Stimulated activated naive CD8-positive, alpha-beta T cell treated with anti-CD3 and anti-CD28 coated beads, Interleukin-15, Interleukin-2, amounts not matched to agents 100 U/mL and 50 U/mL, for 24 hours (primary cell): ENCODE data around the gene PCSK5.

Experiments used
- ATAC-seq: fragments of 150-1000 bp; cut with Tn5 transposase; one replicate; pipeline ENCODE4 v1.10.0; 2021
- DNase-seq: peaks from one replicate; pipeline ENCODE4 v3.0.0; 2021

Gene PCSK5

GRCh38 chr9:76082057-76082456 is 191.6 kb downstream of the PCSK5 start:
- DNase-seq (no peak), ATAC-seq (no peak)

GRCh38 chr9:76085596-76085995 is 195.1 kb downstream of the PCSK5 start:
- no peak for DNase-seq

GRCh38 chr9:76086539-76086938 is 196.1 kb downstream of the PCSK5 start:
- no peak for DNase-seq
- no peak for ATAC-seq

More at GRCh38 chr9:76085596-76085995, 195.1 kb downstream of the PCSK5 start:
- no peak for ATAC-seq

- DNase-seq (no peak), ATAC-seq (no peak)
Observed at GRCh38 chr9:76087976-76088375, 197.5 kb downstream of the PCSK5 start.

- no peak for DNase-seq
- ATAC-seq, result no peak
Observed at GRCh38 chr9:76090330-76090729, 199.9 kb downstream of the PCSK5 start.

GRCh38 chr9:76090909-76091308 is 200.4 kb downstream of the PCSK5 start:
- no peak for DNase-seq
- ATAC-seq, result no peak

- no peak for ATAC-seq
- DNase-seq, result no peak
Observed at GRCh38 chr9:76092572-76092971, 202.1 kb downstream of the PCSK5 start.

GRCh38 chr9:76095585-76095984 is 205.1 kb downstream of the PCSK5 start:
- ATAC-seq (no peak), DNase-seq (no peak)

- DNase-seq (no peak), ATAC-seq (no peak)
Observed at GRCh38 chr9:76099516-76099915, 209.0 kb downstream of the PCSK5 start.

- no peak for ATAC-seq
Observed at GRCh38 chr9:76101075-76101474, 210.6 kb downstream of the PCSK5 start.

GRCh38 chr9:76101491-76101890 is 211.0 kb downstream of the PCSK5 start:
- DNase-seq (no peak), ATAC-seq (no peak)

More at GRCh38 chr9:76101075-76101474, 210.6 kb downstream of the PCSK5 start:
- no peak for DNase-seq

GRCh38 chr9:76101947-76102346 is 211.5 kb downstream of the PCSK5 start:
- DNase-seq (no peak), ATAC-seq (no peak)

- DNase-seq (no peak), ATAC-seq (no peak)
Observed at GRCh38 chr9:76103531-76104315, 213.2 kb downstream of the PCSK5 start.

GRCh38 chr9:76107482-76107881 is 217.0 kb downstream of the PCSK5 start:
- ATAC-seq (no peak), DNase-seq (no peak)

GRCh38 chr9:76109953-76110352 is 219.5 kb downstream of the PCSK5 start:
- ATAC-seq (peak; percentile 46), DNase-seq (no peak)

- ATAC-seq (no peak), DNase-seq (no peak)
Observed at GRCh38 chr9:76112151-76112550, 221.7 kb downstream of the PCSK5 start.

- ATAC-seq (no peak), DNase-seq (no peak)
Observed at GRCh38 chr9:76114144-76114543, 223.7 kb downstream of the PCSK5 start.

GRCh38 chr9:76115396-76115795 is 224.9 kb downstream of the PCSK5 start:
- no peak for DNase-seq

GRCh38 chr9:76115982-76116646 is 225.6 kb downstream of the PCSK5 start:
- DNase-seq (no peak), ATAC-seq (no peak)

More at GRCh38 chr9:76115396-76115795, 224.9 kb downstream of the PCSK5 start:
- ATAC-seq, result no peak

GRCh38 chr9:76116913-76117312 is 226.4 kb downstream of the PCSK5 start:
- DNase-seq (no peak), ATAC-seq (no peak)

- no peak for ATAC-seq
- no peak for DNase-seq
Observed at GRCh38 chr9:76127637-76128036, 237.2 kb downstream of the PCSK5 start.

GRCh38 chr9:76135902-76136301 is 245.4 kb downstream of the PCSK5 start:
- DNase-seq (no peak), ATAC-seq (no peak)

- peak; percentile 46 for ATAC-seq
- no peak for DNase-seq
Observed at GRCh38 chr9:76136986-76137385, 246.5 kb downstream of the PCSK5 start.

GRCh38 chr9:76137931-76138330 is 247.5 kb downstream of the PCSK5 start:
- ATAC-seq (no peak), DNase-seq (no peak)
